HAP-1 (cell line): Measurements from ENCODE around the gene C20orf173.

Experiments
- DNase-seq, 2 experiments: peaks; one replicate each; pipeline ENCODE4 v3.0.0-alpha.2; 2016 to 2020; ENCODE audit warnings: low spot score in 2 of 2
- H3K27me3 ChIP-seq: fragments of 250-450 bp; sonication (Bioruptor Pico); 2 replicates; pipeline ENCODE4 v1.5.1; 2020; ENCODE audit warnings: low read depth, mild to moderate bottlenecking, moderate library complexity
- H3K36me3 ChIP-seq: fragments of 250-450 bp; sonication (Bioruptor Pico); replicated peaks from 2 replicates; pipeline ENCODE4 v1.5.1; 2020; ENCODE audit warnings: mild to moderate bottlenecking
- H3K4me1 ChIP-seq: fragments of 250-450 bp; sonication (Bioruptor Pico); 2 replicates; pipeline ENCODE4 v1.5.1; 2020; ENCODE audit warnings: mild to moderate bottlenecking
- H3K4me3 ChIP-seq: fragments of 250-450 bp; sonication (Bioruptor Pico); 2 replicates; pipeline ENCODE4 v1.5.1; 2020; ENCODE audit warnings: mild to moderate bottlenecking, moderate library complexity
- H3K9me3 ChIP-seq: fragments of 250-450 bp; sonication (Bioruptor Pico); 2 replicates; pipeline ENCODE4 v1.5.1; 2020; ENCODE audit warnings: mild to moderate bottlenecking, moderate library complexity
- in situ Hi-C: fragments of 300-500 bp; cut with MboI; formaldehyde crosslinking; loops from 3 replicates; pipeline ENCODE4 v1.14.3; 2020; ENCODE audit warnings: low sequenced_read_pairs, inconsistent platforms, mixed read lengths

C20orf173 gene

GRCh38 chr20:35529552-35529951, at the start of gene C20orf173:
C20orf173 (minus strand) TSS chr20:35529652; CDS start chr20:35529373, 279 bp downstream.
- Histone ChIP-seq H3K27me3 (no peaks in the 10 kb centered on the region), H3K9me3 (no peaks in the 10 kb centered on the region), H3K4me1 (no peaks in the 10 kb centered on the region), H3K36me3 (no peaks in the 10 kb centered on the region), H3K4me3 (no peak within 1 kb of the TSS)
- in situ Hi-C loops: no loop called here
- DNase-seq: no peak

- in situ Hi-C loops: no loop called here
- Histone ChIP-seq H3K4me3 (no peak overlapping the region), H3K4me1 (no peaks in the 10 kb centered on the region), H3K36me3 (no peaks in the 10 kb centered on the region), H3K9me3 (no peaks in the 10 kb centered on the region; the same call in 1 of the 2 replicates), H3K27me3 (no peaks in the 10 kb centered on the region)
- DNase-seq: no peak
Measured at GRCh38 chr20:35579196-35579595, 49.7 kb upstream of the C20orf173 start.

- no peak for DNase-seq
- H3K36me3 ChIP-seq: no peaks in the 10 kb centered on the region
- in situ Hi-C loops: no loop called here
- H3K4me1 ChIP-seq: no peaks in the 10 kb centered on the region
- no peaks in the 10 kb centered on the region; the same call in 1 of the 2 replicates for H3K9me3 ChIP-seq
- H3K4me3 ChIP-seq: no peak overlapping the region
- no peaks in the 10 kb centered on the region for H3K27me3 ChIP-seq
Measured at GRCh38 chr20:35578469-35578868, 49.0 kb upstream of the C20orf173 start.

GRCh38 chr20:35576816-35577215, 47.4 kb upstream of the C20orf173 start:
- DNase-seq: no peak
- Histone ChIP-seq H3K4me1 (no peaks in the 10 kb centered on the region), H3K27me3 (no peaks in the 10 kb centered on the region), H3K36me3 (no peaks in the 10 kb centered on the region), H3K4me3 (no peak overlapping the region), H3K9me3 (no peaks in the 10 kb centered on the region; the same call in 1 of the 2 replicates)
- in situ Hi-C loops: no loop called here

- DNase-seq: no peak
Measured at GRCh38 chr20:35575958-35576357, 46.5 kb upstream of the C20orf173 start.

GRCh38 chr20:35572838-35573237, 43.4 kb upstream of the C20orf173 start:
- no peaks in the 10 kb centered on the region for H3K9me3 ChIP-seq
- no peaks in the 10 kb centered on the region for H3K36me3 ChIP-seq
- H3K4me1 ChIP-seq: no peaks in the 10 kb centered on the region
- in situ Hi-C loops: no loop called here
- no peaks in the 10 kb centered on the region for H3K27me3 ChIP-seq
- no peak overlapping the region for H3K4me3 ChIP-seq
- DNase-seq: no peak

More at GRCh38 chr20:35575958-35576357, 46.5 kb upstream of the C20orf173 start:
- no peaks in the 10 kb centered on the region for H3K27me3 ChIP-seq
- no peaks in the 10 kb centered on the region for H3K36me3 ChIP-seq
- no peak overlapping the region for H3K4me3 ChIP-seq
- no peaks in the 10 kb centered on the region for H3K9me3 ChIP-seq
- no peaks in the 10 kb centered on the region for H3K4me1 ChIP-seq
- in situ Hi-C loops: no loop called here

- H3K4me3 ChIP-seq: no peak overlapping the region
- in situ Hi-C loops: no loop called here
Measured at GRCh38 chr20:35571555-35571954, 42.1 kb upstream of the C20orf173 start.

GRCh38 chr20:35568645-35569044, 39.2 kb upstream of the C20orf173 start:
- no peak for DNase-seq
- in situ Hi-C loops: no loop called here
- Histone ChIP-seq H3K27me3 (no peaks in the 10 kb centered on the region), H3K4me3 (no peak overlapping the region), H3K9me3 (no peaks in the 10 kb centered on the region), H3K36me3 (no peaks in the 10 kb centered on the region), H3K4me1 (no peaks in the 10 kb centered on the region)

More at GRCh38 chr20:35571555-35571954, 42.1 kb upstream of the C20orf173 start:
- H3K4me1 ChIP-seq: no peaks in the 10 kb centered on the region
- no peaks in the 10 kb centered on the region for H3K9me3 ChIP-seq
- DNase-seq: no peak
- H3K27me3 ChIP-seq: no peaks in the 10 kb centered on the region
- H3K36me3 ChIP-seq: no peaks in the 10 kb centered on the region

- H3K9me3 ChIP-seq: no peaks in the 10 kb centered on the region
- in situ Hi-C loops: no loop called here
- no peak for DNase-seq
- H3K36me3 ChIP-seq: no peaks in the 10 kb centered on the region
- no peaks in the 10 kb centered on the region for H3K4me1 ChIP-seq
- H3K27me3 ChIP-seq: no peaks in the 10 kb centered on the region
- H3K4me3 ChIP-seq: no peak overlapping the region
Measured at GRCh38 chr20:35564905-35565304, 35.5 kb upstream of the C20orf173 start.

GRCh38 chr20:35563834-35564233, 34.4 kb upstream of the C20orf173 start:
- Histone ChIP-seq H3K36me3 (no peaks in the 10 kb centered on the region; the same call in none of the 2 replicates), H3K4me1 (no peaks in the 10 kb centered on the region), H3K4me3 (no peak overlapping the region), H3K27me3 (no peaks in the 10 kb centered on the region), H3K9me3 (no peaks in the 10 kb centered on the region)
- in situ Hi-C loops: no loop called here
- DNase-seq: no peak

- Histone ChIP-seq H3K4me3 (no peak overlapping the region), H3K36me3 (peaks cover 6% of the 10 kb centered on the region), H3K27me3 (no peaks in the 10 kb centered on the region), H3K9me3 (no peaks in the 10 kb centered on the region), H3K4me1 (no peaks in the 10 kb centered on the region)
- in situ Hi-C loops: no loop called here
- DNase-seq: no peak
Measured at GRCh38 chr20:35562541-35563110, 33.2 kb upstream of the C20orf173 start.

- Histone ChIP-seq H3K9me3 (no peaks in the 10 kb centered on the region), H3K4me1 (no peaks in the 10 kb centered on the region), H3K36me3 (peaks cover 12% of the 10 kb centered on the region), H3K4me3 (no peak overlapping the region), H3K27me3 (no peaks in the 10 kb centered on the region)
- in situ Hi-C loops: no loop called here
- no peak for DNase-seq
Measured at GRCh38 chr20:35561671-35562070, 32.2 kb upstream of the C20orf173 start.

GRCh38 chr20:35561268-35561667, 31.8 kb upstream of the C20orf173 start:
- H3K27me3 ChIP-seq: no peaks in the 10 kb centered on the region

GRCh38 chr20:35560541-35560940, 31.1 kb upstream of the C20orf173 start:
- Histone ChIP-seq H3K9me3 (no peaks in the 10 kb centered on the region), H3K27me3 (no peaks in the 10 kb centered on the region), H3K4me1 (no peaks in the 10 kb centered on the region), H3K4me3 (no peak overlapping the region), H3K36me3 (peaks cover 21% of the 10 kb centered on the region)
- in situ Hi-C loops: no loop called here
- no peak for DNase-seq

More at GRCh38 chr20:35561268-35561667, 31.8 kb upstream of the C20orf173 start:
- DNase-seq: peak in 1 of 2 experiments; percentile 34
- Histone ChIP-seq H3K4me1 (no peaks in the 10 kb centered on the region), H3K4me3 (no peak overlapping the region), H3K9me3 (no peaks in the 10 kb centered on the region), H3K36me3 (peaks cover 16% of the 10 kb centered on the region)
- in situ Hi-C loops: no loop called here

GRCh38 chr20:35560105-35560511, 30.7 kb upstream of the C20orf173 start:
- DNase-seq: no peak
- no peaks in the 10 kb centered on the region for H3K4me1 ChIP-seq
- H3K36me3 ChIP-seq: peaks cover 24% of the 10 kb centered on the region
- no peaks in the 10 kb centered on the region for H3K27me3 ChIP-seq
- H3K9me3 ChIP-seq: no peaks in the 10 kb centered on the region
- no peak overlapping the region for H3K4me3 ChIP-seq
- in situ Hi-C loops: no loop called here
